GM12875 (cell line): Measurements from ENCODE around the gene MTHFSD.
A peak's percentile ranks its signal among the peaks of the same experiment; 100 is the strongest.

ENCODE experiments used
- H3K4me3 ChIP-seq: one replicate; pipeline ENCODE4 v1.5.1; 2011; ENCODE audit warnings: low read depth, low read length, control low read depth
- CTCF ChIP-seq: IDR thresholded peaks from 2 replicates; pipeline ENCODE4 v1.5.1; 2011; ENCODE audit warnings: low read depth, mild to moderate bottlenecking, control low read depth, inconsistent platforms, low read length, moderate library complexity, borderline replicate concordance; ENCODE audit not compliant: insufficient read depth

Gene MTHFSD

GRCh38 chr16:86554917-86555703 is at the start of gene MTHFSD:
MTHFSD (minus strand) TSS chr16:86555235; CDS start chr16:86555184, 51 bp downstream.
- H3K4me3 ChIP-seq: peak within 1 kb of the TSS; percentile 74
- no peak for TF ChIP-seq CTCF

DNA sequence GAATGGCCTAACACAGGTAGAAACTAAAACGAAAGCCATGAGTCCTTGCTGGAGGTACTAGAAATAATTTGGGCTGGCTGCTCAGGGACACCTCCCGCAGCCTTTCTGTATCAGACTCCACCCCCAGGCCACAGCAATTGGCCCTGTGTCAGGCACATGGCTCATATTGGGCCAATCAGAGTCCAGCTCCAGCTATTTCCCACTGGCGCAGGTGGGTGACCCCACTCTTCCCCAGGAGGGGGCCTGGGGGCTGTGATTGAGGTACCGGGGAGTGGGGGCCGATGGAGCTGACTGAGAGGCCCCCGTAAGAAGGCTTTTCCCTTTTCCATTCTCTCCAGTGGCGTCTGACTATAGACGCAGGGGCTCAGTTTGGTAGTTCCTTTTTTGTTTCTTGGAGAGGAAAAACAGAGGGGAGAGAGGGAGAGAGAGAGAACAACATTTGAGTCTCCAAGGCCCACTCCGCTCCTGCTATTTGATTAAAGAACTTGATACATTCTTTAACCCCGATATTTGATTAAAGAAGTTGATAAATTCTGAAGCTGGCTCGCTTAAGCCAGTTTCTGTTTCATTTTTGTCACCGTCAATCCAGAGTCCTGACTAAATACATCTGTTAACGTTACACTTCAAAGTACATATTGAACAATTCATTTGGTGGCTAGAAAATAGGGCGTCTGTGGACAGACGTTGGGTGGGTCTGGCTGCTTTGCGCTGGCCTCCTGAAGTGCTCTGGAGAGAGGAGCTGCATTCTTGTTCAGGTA is 49.6 kb upstream of the MTHFSD start:
- H3K4me3 ChIP-seq: no peak overlapping the region
- no peak for TF ChIP-seq CTCF

GRCh38 chr16:86602521-86602920 is 47.5 kb upstream of the MTHFSD start:
- TF ChIP-seq CTCF: no peak
- H3K4me3 ChIP-seq: no peak overlapping the region

DNA sequence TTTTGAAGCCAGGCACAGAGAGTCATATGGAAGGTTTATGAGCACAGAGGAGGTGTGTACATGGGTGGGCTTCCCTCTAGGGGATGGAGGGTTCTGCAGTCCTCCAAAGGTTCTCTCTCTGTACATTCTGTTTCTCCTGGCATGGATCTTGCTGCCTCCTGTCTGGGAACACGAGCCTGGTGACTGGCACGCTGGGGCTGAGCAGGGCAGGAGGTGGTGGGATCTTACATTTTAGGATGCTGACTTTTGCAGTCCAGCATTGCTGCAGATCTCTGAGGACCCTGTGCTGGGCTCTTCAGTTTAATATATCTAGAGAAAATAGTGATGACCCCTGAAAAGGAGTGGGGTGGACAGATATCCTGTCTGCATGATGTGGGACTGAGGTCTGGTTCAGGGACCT is 46.3 kb upstream of the MTHFSD start:
- H3K4me3 ChIP-seq: no peak overlapping the region
- TF ChIP-seq CTCF: no peak

GRCh38 chr16:86598607-86599565 is 43.9 kb upstream of the MTHFSD start:
- no peak for TF ChIP-seq CTCF
- H3K4me3 ChIP-seq: no peak overlapping the region

- H3K4me3 ChIP-seq: no peak overlapping the region
- TF ChIP-seq CTCF: no peak
Measured at GRCh38 chr16:86597880-86598606, 43.0 kb upstream of the MTHFSD start.
